ENCODE data around the gene CREBRF.
A peak's percentile ranks its signal among the peaks of the same experiment; 100 is the strongest.
"Not testable (repeated sequence)": the region's sequence is repeated elsewhere in the genome, so short reads cannot be mapped to it uniquely, and the experiment has no call there.

Gene CREBRF

GRCh38 chr5:173051746-173052145 lies 4.4 kb upstream of the CREBRF start:
- Mint-ChIP-seq H3K36me3 (ENCODE audit: low read depth) (no peaks in the 10 kb centered on the region), H3K27me3 (no peaks in the 10 kb centered on the region), H3K4me1 (ENCODE audit: low read depth) (peaks cover 24% of the 10 kb centered on the region), H3K9me3 (no peaks in the 10 kb centered on the region), H3K4me3 (no peak overlapping the region), H3K27ac (no peak overlapping the region)

GRCh38 chr5:173053041-173053440 lies 3.1 kb upstream of the CREBRF start:
- no peak overlapping the region for H3K4me3 Mint-ChIP-seq
- no peaks in the 10 kb centered on the region for H3K9me3 Mint-ChIP-seq
- no peaks in the 10 kb centered on the region for H3K27me3 Mint-ChIP-seq
- peaks cover 24% of the 10 kb centered on the region for H3K4me1 Mint-ChIP-seq (ENCODE audit: low read depth)
- no peaks in the 10 kb centered on the region for H3K36me3 Mint-ChIP-seq (ENCODE audit: low read depth)
- no peak overlapping the region for H3K27ac Mint-ChIP-seq

- Mint-ChIP-seq H3K27me3 (no peaks in the 10 kb centered on the region), H3K36me3 (ENCODE audit: low read depth) (no peaks in the 10 kb centered on the region), H3K4me3 (peak overlapping the region; percentile 88)
Measured at GRCh38 chr5:173055042-173055721, 970 bp upstream of the CREBRF start.

GRCh38 chr5:173055722-173055982 lies 500 bp upstream of the CREBRF start:
- Mint-ChIP-seq H3K9me3 (no peaks in the 10 kb centered on the region), H3K27ac (peak overlapping the region; percentile 94), H3K4me3 (peak overlapping the region; percentile 88)

More at GRCh38 chr5:173055042-173055721, 970 bp upstream of the CREBRF start:
- H3K27ac Mint-ChIP-seq = peak overlapping the region; percentile 94
- no peaks in the 10 kb centered on the region for H3K9me3 Mint-ChIP-seq
- peaks cover 28% of the 10 kb centered on the region for H3K4me1 Mint-ChIP-seq (ENCODE audit: low read depth)

GRCh38 chr5:173056783-173057061 lies 570 bp downstream of the CREBRF start:
- Mint-ChIP-seq H3K4me3 (peak overlapping the region; percentile 86), H3K27ac (peak overlapping the region; percentile 93), H3K36me3 (ENCODE audit: low read depth) (no peaks in the 10 kb centered on the region), H3K27me3 (no peaks in the 10 kb centered on the region), H3K9me3 (no peaks in the 10 kb centered on the region), H3K4me1 (ENCODE audit: low read depth) (peaks cover 43% of the 10 kb centered on the region)

More at GRCh38 chr5:173055722-173055982, 500 bp upstream of the CREBRF start:
- no peaks in the 10 kb centered on the region for H3K36me3 Mint-ChIP-seq (ENCODE audit: low read depth)
- no peaks in the 10 kb centered on the region for H3K27me3 Mint-ChIP-seq
- peaks cover 32% of the 10 kb centered on the region for H3K4me1 Mint-ChIP-seq (ENCODE audit: low read depth)

- no peaks in the 10 kb centered on the region for H3K27me3 Mint-ChIP-seq
- peaks cover 48% of the 10 kb centered on the region for H3K4me1 Mint-ChIP-seq (ENCODE audit: low read depth)
Measured at GRCh38 chr5:173057062-173057924, 1.1 kb downstream of the CREBRF start.

GRCh38 chr5:173062141-173062540 lies 6.0 kb downstream of the CREBRF start:
- Mint-ChIP-seq H3K36me3 (ENCODE audit: low read depth) (peaks cover 5% of the 10 kb centered on the region), H3K4me3 (no peak overlapping the region), H3K9me3 (no peaks in the 10 kb centered on the region), H3K27ac (peak overlapping the region; percentile 49), H3K4me1 (ENCODE audit: low read depth) (peaks cover 65% of the 10 kb centered on the region), H3K27me3 (no peaks in the 10 kb centered on the region)

More at GRCh38 chr5:173057062-173057924, 1.1 kb downstream of the CREBRF start:
- no peaks in the 10 kb centered on the region for H3K36me3 Mint-ChIP-seq (ENCODE audit: low read depth)
- H3K9me3 Mint-ChIP-seq = no peaks in the 10 kb centered on the region
- H3K4me3 Mint-ChIP-seq = peak overlapping the region; percentile 86
- H3K27ac Mint-ChIP-seq = peak overlapping the region; percentile 93

- H3K4me3 Mint-ChIP-seq = peak overlapping the region; percentile 76
- no peaks in the 10 kb centered on the region for H3K9me3 Mint-ChIP-seq
- H3K36me3 Mint-ChIP-seq (ENCODE audit: low read depth) = peaks cover 5% of the 10 kb centered on the region
- H3K27me3 Mint-ChIP-seq = no peaks in the 10 kb centered on the region
- peaks cover 80% of the 10 kb centered on the region for H3K4me1 Mint-ChIP-seq (ENCODE audit: low read depth)
- peak overlapping the region; percentile 82 for H3K27ac Mint-ChIP-seq
Measured at GRCh38 chr5:173065155-173065554, 9.0 kb downstream of the CREBRF start.

GRCh38 chr5:173069671-173070070 lies 13.5 kb downstream of the CREBRF start:
- Mint-ChIP-seq H3K27me3 (no peaks in the 10 kb centered on the region), H3K36me3 (ENCODE audit: low read depth) (peaks cover 4% of the 10 kb centered on the region), H3K9me3 (no peaks in the 10 kb centered on the region), H3K27ac (peak overlapping the region; percentile 79), H3K4me1 (ENCODE audit: low read depth) (peaks cover 60% of the 10 kb centered on the region), H3K4me3 (peak overlapping the region; percentile 28)

- no peak overlapping the region for H3K4me3 Mint-ChIP-seq
- H3K9me3 Mint-ChIP-seq = no peaks in the 10 kb centered on the region
- H3K27me3 Mint-ChIP-seq = no peaks in the 10 kb centered on the region
- H3K27ac Mint-ChIP-seq = peak overlapping the region; percentile 28
- H3K36me3 Mint-ChIP-seq (ENCODE audit: low read depth) = peaks cover 11% of the 10 kb centered on the region
- H3K4me1 Mint-ChIP-seq (ENCODE audit: low read depth) = peaks cover 39% of the 10 kb centered on the region
Measured at GRCh38 chr5:173075137-173075843, 19.1 kb downstream of the CREBRF start.

GRCh38 chr5:173075970-173076369 lies 19.8 kb downstream of the CREBRF start:
- peaks cover 13% of the 10 kb centered on the region for H3K36me3 Mint-ChIP-seq (ENCODE audit: low read depth)
- H3K27ac Mint-ChIP-seq = no peak overlapping the region
- no peaks in the 10 kb centered on the region for H3K9me3 Mint-ChIP-seq
- no peak overlapping the region for H3K4me3 Mint-ChIP-seq
- H3K4me1 Mint-ChIP-seq (ENCODE audit: low read depth) = peaks cover 35% of the 10 kb centered on the region
- no peaks in the 10 kb centered on the region for H3K27me3 Mint-ChIP-seq

- Mint-ChIP-seq H3K36me3 (ENCODE audit: low read depth) (peaks cover 15% of the 10 kb centered on the region), H3K4me1 (ENCODE audit: low read depth) (peaks cover 33% of the 10 kb centered on the region)
- not testable (repeated sequence) for H3K9me3 Mint-ChIP-seq, H3K4me3 Mint-ChIP-seq, H3K27me3 Mint-ChIP-seq, H3K27ac Mint-ChIP-seq
Measured at GRCh38 chr5:173076471-173076870, 20.3 kb downstream of the CREBRF start.

GRCh38 chr5:173078878-173079277 lies 22.7 kb downstream of the CREBRF start:
- Mint-ChIP-seq H3K4me1 (ENCODE audit: low read depth) (peaks cover 29% of the 10 kb centered on the region), H3K27me3 (no peaks in the 10 kb centered on the region), H3K27ac (no peak overlapping the region), H3K36me3 (ENCODE audit: low read depth) (peaks cover 18% of the 10 kb centered on the region), H3K9me3 (no peaks in the 10 kb centered on the region), H3K4me3 (no peak overlapping the region)

- Mint-ChIP-seq H3K4me3 (no peak overlapping the region), H3K9me3 (no peaks in the 10 kb centered on the region), H3K27ac (no peak overlapping the region), H3K27me3 (no peaks in the 10 kb centered on the region), H3K36me3 (ENCODE audit: low read depth) (peaks cover 13% of the 10 kb centered on the region), H3K4me1 (ENCODE audit: low read depth) (peaks cover 20% of the 10 kb centered on the region)
Measured at GRCh38 chr5:173089581-173089980, 33.4 kb downstream of the CREBRF start.

GRCh38 chr5:173090639-173091038 lies 34.5 kb downstream of the CREBRF start:
- no peak overlapping the region for H3K27ac Mint-ChIP-seq
- H3K4me1 Mint-ChIP-seq (ENCODE audit: low read depth) = peaks cover 21% of the 10 kb centered on the region
- no peak overlapping the region for H3K4me3 Mint-ChIP-seq
- H3K27me3 Mint-ChIP-seq = no peaks in the 10 kb centered on the region
- H3K9me3 Mint-ChIP-seq = no peaks in the 10 kb centered on the region
- peaks cover 16% of the 10 kb centered on the region for H3K36me3 Mint-ChIP-seq (ENCODE audit: low read depth)

Measured in stimulated activated naive CD8-positive, alpha-beta T cell treated with anti-CD3 and anti-CD28 coated beads, Interleukin-15, Interleukin-2, amounts not matched to agents 100 ng/mL and 50 ng/mL, for 24 hours (primary cell).